IPS DF 19.7 (cell line): ENCODE measurements around the gene OR51E2.
A peak's percentile ranks its signal among the peaks of the same experiment; 100 is the strongest.

Experiments
- DNase-seq: peaks from one replicate; pipeline ENCODE4 v3.0.0-alpha.2; 2013; ENCODE audit warnings: low read depth, low spot score

Gene OR51E2

GRCh38 chr11:4664183-4664582 is 33.5 kb downstream of the OR51E2 start:
- no peak for DNase-seq

- no peak for DNase-seq
These were observed 34.8 kb downstream of the OR51E2 start for GRCh38 chr11:4662876-4663275.

GRCh38 chr11:4658629-4659445 is 38.8 kb downstream of the OR51E2 start:
- DNase-seq, result no peak

- DNase-seq, result no peak
These were observed 42.9 kb downstream of the OR51E2 start for GRCh38 chr11:4654635-4655369.

GRCh38 chr11:4647766-4648165 is 49.9 kb downstream of the OR51E2 start:
- DNase-seq, result no peak

- no peak for DNase-seq
These were observed 51.7 kb downstream of the OR51E2 start for GRCh38 chr11:4645974-4646373.

- DNase-seq, result no peak
These were observed 53.4 kb downstream of the OR51E2 start for GRCh38 chr11:4644233-4644632.

- DNase-seq, result no peak
These were observed 54.0 kb downstream of the OR51E2 start, which contains the start of gene OR51E1 for GRCh38 chr11:4643682-4644081. Gene OR51E1, plus strand, starts transcription at chr11:4643982. Its CDS starts 8,545 bp downstream, at chr11:4652527.

- no peak for DNase-seq
These were observed 54.6 kb downstream of the OR51E2 start for GRCh38 chr11:4643076-4643475.

- DNase-seq, result no peak
These were observed 55.6 kb downstream of the OR51E2 start for GRCh38 chr11:4642043-4642442.

- no peak for DNase-seq
These were observed 56.2 kb downstream of the OR51E2 start for GRCh38 chr11:4641501-4641900.

- DNase-seq, result no peak
These were observed 57.7 kb downstream of the OR51E2 start for GRCh38 chr11:4639931-4640330.

GRCh38 chr11:4637662-4638047 is 60.0 kb downstream of the OR51E2 start:
- no peak for DNase-seq

GRCh38 chr11:4636962-4637661 is 60.5 kb downstream of the OR51E2 start, which contains the start of gene OR51D1:
Gene OR51D1, plus strand, starts transcription at chr11:4637477. Its CDS starts 2,314 bp downstream, at chr11:4639791.
- peak; percentile 45 for DNase-seq

- no peak for DNase-seq
These were observed 61.5 kb downstream of the OR51E2 start for GRCh38 chr11:4636136-4636535.
